CD14-positive monocyte (primary cell): ENCODE measurements around the gene OPN4. TPM values are rescaled to one million over a fixed set of nuclear protein-coding genes. Genes with fewer than 3 reads are reported as not detected.

Source experiments
- DNase-seq, 3 donors: peaks; one replicate each; pipeline ENCODE4 v3.0.0-alpha.2; 2011 to 2022
- H2AFZ ChIP-seq: 2 replicates; pipeline ENCODE4 v1.6.0; 2012; ENCODE audit warnings: mild to moderate bottlenecking, low read depth, low read length, inconsistent platforms; ENCODE audit not compliant: insufficient read depth, poor library complexity, severe bottlenecking
- H3K27ac ChIP-seq, 2 donors: 1 replicate in 1 of 2; 2 replicates in 1 of 2; pipeline ENCODE4 v1.5.1; 2012 to 2013; ENCODE audit warnings: low read length in 2 of 2, control low read depth in 1 of 2, inconsistent platforms in 1 of 2, low read depth in 1 of 2, mild to moderate bottlenecking in 1 of 2
- H3K27me3 ChIP-seq, 2 donors: one replicate each; pipeline versions ENCODE4 v1.6.0 to v1.6.1; 2011 to 2013; ENCODE audit warnings: low read length in 2 of 2; ENCODE audit not compliant: control insufficient read depth in 2 of 2, insufficient read depth in 2 of 2
- H3K36me3 ChIP-seq, 2 donors: replicated peaks in 1 of 2; 1 replicate in 1 of 2; 2 replicates in 1 of 2; pipeline versions ENCODE4 v1.5.1 to v1.6.1; 2012 to 2013; ENCODE audit warnings: low read length in 2 of 2, control low read depth in 1 of 2, inconsistent platforms in 1 of 2, mild to moderate bottlenecking in 1 of 2; ENCODE audit not compliant: insufficient read depth in 2 of 2, control insufficient read depth in 1 of 2
- H3K4me1 ChIP-seq, 2 donors: 1 replicate in 1 of 2; 2 replicates in 1 of 2; pipeline versions ENCODE4 v1.5.1 to v1.6.1; 2012 to 2013; ENCODE audit warnings: low read length in 2 of 2, control low read depth in 1 of 2, inconsistent platforms in 1 of 2, mild to moderate bottlenecking in 1 of 2, moderate library complexity in 1 of 2; ENCODE audit not compliant: insufficient read depth in 2 of 2, control insufficient read depth in 1 of 2
- H3K4me2 ChIP-seq: replicated peaks from 2 replicates; pipeline ENCODE3; 2012; ENCODE audit warnings: low read length, moderate library complexity, mild to moderate bottlenecking; ENCODE audit not compliant: poor library complexity, severe bottlenecking; ENCODE audit errors: extremely low read depth
- H3K4me3 ChIP-seq, 3 experiments: fragments of 200-600 bp in 1 of 3; sonication (generic) in 1 of 3; replicated peaks in 1 of 3; 1 replicate in 2 of 3; 2 replicates in 1 of 3; pipeline ENCODE4 v1.5.1; 2011 to 2013; ENCODE audit warnings: low read length in 3 of 3, mild to moderate bottlenecking in 3 of 3, control low read depth in 2 of 3, low read depth in 2 of 3, inconsistent platforms in 1 of 3, moderate library complexity in 1 of 3
- H3K79me2 ChIP-seq: 2 replicates; pipeline ENCODE4 v1.6.0; 2012; ENCODE audit warnings: mild to moderate bottlenecking, control low read depth, inconsistent platforms, low read length, moderate library complexity; ENCODE audit not compliant: insufficient read depth
- H3K9ac ChIP-seq: 2 replicates; pipeline ENCODE4 v1.6.0; 2017; ENCODE audit warnings: low read length, mild to moderate bottlenecking; ENCODE audit not compliant: insufficient read depth, poor library complexity, severe bottlenecking
- H3K9me3 ChIP-seq, 2 donors: replicated peaks in 1 of 2; 1 replicate in 1 of 2; 2 replicates in 1 of 2; pipeline versions ENCODE4 v1.5.1 to v1.6.1; 2012 to 2013; ENCODE audit warnings: low read length in 2 of 2, control low read depth in 1 of 2; ENCODE audit not compliant: control insufficient read depth in 1 of 2, insufficient read depth in 1 of 2
- H4K20me1 ChIP-seq: 2 replicates; pipeline ENCODE4 v1.6.0; 2012; ENCODE audit warnings: mild to moderate bottlenecking, low read length, control low read depth, moderate library complexity; ENCODE audit not compliant: insufficient read depth
- H3K27ac Mint-ChIP-seq, 7 donors: one replicate each; pipeline ENCODE4 v1.8.0; 2020; ENCODE audit warnings: mild to moderate bottlenecking in 7 of 7, mixed read lengths in 7 of 7, moderate library complexity in 6 of 7, inconsistent platforms in 2 of 7
- H3K27me3 Mint-ChIP-seq, 3 donors: one replicate each; pipeline ENCODE4 v1.8.0; 2021 to 2022; ENCODE audit warnings: low read depth in 3 of 3, mild to moderate bottlenecking in 3 of 3, mixed read lengths in 3 of 3, moderate library complexity in 3 of 3, inconsistent platforms in 1 of 3
- H3K36me3 Mint-ChIP-seq, 2 donors: one replicate each; pipeline ENCODE4 v1.8.0; 2020; ENCODE audit warnings: mixed read lengths in 2 of 2, inconsistent platforms in 1 of 2, mild to moderate bottlenecking in 1 of 2
- H3K4me1 Mint-ChIP-seq: one replicate; pipeline ENCODE4 v1.8.0; 2020; ENCODE audit warnings: mild to moderate bottlenecking, mixed read lengths
- H3K4me3 Mint-ChIP-seq, 2 donors: one replicate each; pipeline ENCODE4 v1.8.0; 2020; ENCODE audit warnings: mild to moderate bottlenecking in 2 of 2, mixed read lengths in 2 of 2, moderate library complexity in 1 of 2
- H3K9me3 Mint-ChIP-seq, 7 donors: one replicate each; pipeline ENCODE4 v1.8.0; 2020 to 2022; ENCODE audit warnings: mixed read lengths in 7 of 7, mild to moderate bottlenecking in 6 of 7, moderate library complexity in 6 of 7, inconsistent platforms in 2 of 7
- CTCF ChIP-seq: fragments of 200-600 bp; IDR thresholded peaks from one replicate; pipeline ENCODE4 v1.8.0; 2022; ENCODE audit warnings: antibody characterized with exemption, mild to moderate bottlenecking
- WGBS: methylation state at CpG from one replicate; pipeline ENCODE4 v1.1.5; 2013; ENCODE audit warnings: missing lambda C conversion rate; ENCODE audit not compliant: insufficient coverage; 5-methylcytosine and 5-hydroxymethylcytosine counted together
- intact Hi-C, 2 donors: fragments of 100-400 bp; cut with micrococcal nuclease; formaldehyde crosslinking; loops; one replicate each; pipeline versions ENCODE4 v1.15.0 to v1.15.1; 2023
- polyA plus RNA-seq, 3 donors: library from polyadenylated mRNA; depleted of rRNA in 1 of 3; unstranded in 2 of 3; stranded (reverse) in 1 of 3; fragments of 300-500 nt in 2 of 3; fragments of >200 nt in 1 of 3; fragmentation: Illumina TruSeq in 2 of 3; gene quantifications; 1 replicate in 2 of 3; 2 replicates in 1 of 3; pipeline ENCODE4 v1.2.3, GENCODE V29; 2012 to 2021

Gene OPN4
- polyA plus RNA-seq, 3 donors = not detected

- Histone ChIP-seq H3K36me3 (no peaks in the 10 kb centered on the region), H3K79me2 (no peaks in the 10 kb centered on the region), H2AFZ (no peak overlapping the region), H3K9me3 (peaks cover 0 to 4% of the 10 kb centered on the region in 2 donors), H3K4me3 (no peak overlapping the region), H3K27ac (no peak overlapping the region), H3K4me1 (no peaks in the 10 kb centered on the region), H3K4me2 (no peak overlapping the region), H4K20me1 (no peaks in the 10 kb centered on the region), H3K9ac (no peak overlapping the region), H3K27me3 (no peaks in the 10 kb centered on the region)
- peaks cover 3 to 18% (median 7%) of the 10 kb centered on the region in 7 donors for H3K9me3 Mint-ChIP-seq
- TF ChIP-seq CTCF = no peak
- H3K36me3 Mint-ChIP-seq = no peaks in the 10 kb centered on the region
- intact Hi-C loops = no loop called here
- H3K4me1 Mint-ChIP-seq = no peaks in the 10 kb centered on the region
- DNase-seq = no peak
- H3K4me3 Mint-ChIP-seq = no peak overlapping the region
- no peak overlapping the region for H3K27ac Mint-ChIP-seq
- WGBS = 90% methylated on average over 2 of the region's 5 CpGs
- H3K27me3 Mint-ChIP-seq = peaks cover 0 to 7% (median 5%) of the 10 kb centered on the region in 3 donors
Measured at GRCh38 chr10:86613096-86613495, 41.3 kb upstream of the OPN4 start.

GRCh38 chr10:86613905-86614304 lies 40.4 kb upstream of the OPN4 start:
- H3K27ac Mint-ChIP-seq = no peak overlapping the region
- WGBS = 96% methylated on average over 5 of the region's 6 CpGs
- H3K9me3 ChIP-seq = peaks cover 0 to 4% of the 10 kb centered on the region in 2 donors
- H3K36me3 Mint-ChIP-seq = no peaks in the 10 kb centered on the region
- no peak overlapping the region for H3K27ac ChIP-seq
- H4K20me1 ChIP-seq = no peaks in the 10 kb centered on the region
- no peak overlapping the region for H3K4me2 ChIP-seq
- no peak overlapping the region for H3K4me3 Mint-ChIP-seq
- H3K9ac ChIP-seq = no peak overlapping the region
- H3K27me3 Mint-ChIP-seq = peaks cover 0 to 6% (median 1%) of the 10 kb centered on the region in 3 donors
- DNase-seq = no peak
- H3K27me3 ChIP-seq = no peaks in the 10 kb centered on the region
- H3K9me3 Mint-ChIP-seq = peaks cover under 1 to 18% (median 4%) of the 10 kb centered on the region in 7 donors
- no peaks in the 10 kb centered on the region for H3K4me1 ChIP-seq
- H3K4me1 Mint-ChIP-seq = no peaks in the 10 kb centered on the region
- no peaks in the 10 kb centered on the region for H3K36me3 ChIP-seq
- intact Hi-C loops = no loop called here
- TF ChIP-seq CTCF = no peak
- H3K4me3 ChIP-seq = no peak overlapping the region
- no peak overlapping the region for H2AFZ ChIP-seq
- H3K79me2 ChIP-seq = no peaks in the 10 kb centered on the region
